ENCODE results near the gene RTF1.

RTF1 gene

DNA sequence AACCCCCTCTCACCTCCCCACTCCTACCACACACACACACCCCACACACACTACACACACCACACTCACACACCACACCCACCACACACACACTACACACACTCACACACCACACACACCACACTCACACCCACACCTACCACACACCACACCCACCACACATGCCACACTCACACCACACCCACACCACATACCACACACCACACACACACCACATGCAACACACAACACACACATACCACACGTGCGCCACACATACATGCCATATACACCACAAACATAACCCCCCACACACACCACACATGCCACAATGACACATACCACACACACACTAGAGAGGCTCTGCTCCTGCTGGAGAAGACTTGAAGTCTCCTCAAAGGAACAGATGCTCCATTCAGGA lies 70.9 kb downstream of the RTF1 start:
- DNase-seq (ENCODE audit: low read depth) = no peak

DNA sequence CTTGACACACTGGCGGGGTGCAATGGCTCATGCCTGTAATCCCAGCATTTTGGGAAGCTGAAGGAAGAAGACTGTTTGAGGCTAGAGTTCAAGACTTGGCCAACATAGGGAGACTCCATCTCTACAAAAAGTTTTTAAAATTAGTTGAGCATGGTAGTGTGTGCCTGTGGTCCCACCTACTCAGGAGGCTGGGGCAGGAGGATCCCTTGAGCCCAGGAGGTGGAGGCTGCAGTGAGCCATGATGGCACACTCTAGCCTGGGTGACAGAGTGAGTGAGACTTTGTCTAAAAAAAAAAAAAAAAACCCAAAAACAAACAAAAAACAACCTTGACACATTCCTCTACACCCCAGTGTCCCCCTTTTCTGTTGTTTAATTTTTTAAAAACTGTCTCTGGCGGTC lies 72.7 kb downstream of the RTF1 start:
- DNase-seq (ENCODE audit: low read depth) = no peak

DNA sequence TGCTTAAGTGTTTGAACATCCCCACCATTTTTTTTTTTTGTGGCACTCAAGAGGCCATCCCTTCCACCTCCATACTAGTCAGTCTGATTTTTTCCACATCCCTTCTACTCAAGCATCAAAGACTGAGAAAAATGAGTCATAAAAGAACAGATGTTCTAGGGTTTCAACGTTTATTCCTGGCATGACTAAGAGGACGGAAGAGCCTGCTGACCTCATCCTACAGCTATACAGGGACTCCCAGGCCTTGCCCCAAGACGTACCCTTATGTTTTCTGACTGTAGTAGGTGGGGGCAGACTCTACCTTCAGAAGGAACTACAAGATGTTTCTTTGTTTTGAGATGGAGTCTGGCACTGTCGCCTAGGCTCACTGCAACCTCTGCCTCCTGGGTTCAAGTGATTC lies 73.5 kb downstream of the RTF1 start:
- DNase-seq (ENCODE audit: low read depth) = peak; percentile 95

DNA sequence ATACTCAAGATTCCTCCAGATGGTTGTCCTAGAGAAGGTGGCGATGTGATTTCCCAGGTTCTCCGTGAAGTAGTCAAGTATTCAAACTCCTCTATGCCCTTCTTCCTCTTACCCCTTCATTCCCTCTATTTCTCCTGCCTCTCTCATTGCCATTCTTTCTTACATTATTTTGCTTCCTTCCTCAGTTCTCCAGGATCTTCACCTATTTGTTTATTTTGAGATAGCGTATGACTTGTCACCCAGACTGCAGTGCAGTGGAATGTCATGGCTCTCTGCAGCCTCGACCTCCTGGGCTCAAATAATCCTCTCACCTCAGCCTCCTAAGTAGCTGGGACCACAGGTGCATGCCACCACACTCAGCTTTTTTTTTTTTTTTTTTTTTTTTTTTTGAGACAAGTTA lies 75.0 kb downstream of the RTF1 start:
- no peak for DNase-seq (ENCODE audit: low read depth)

DNA sequence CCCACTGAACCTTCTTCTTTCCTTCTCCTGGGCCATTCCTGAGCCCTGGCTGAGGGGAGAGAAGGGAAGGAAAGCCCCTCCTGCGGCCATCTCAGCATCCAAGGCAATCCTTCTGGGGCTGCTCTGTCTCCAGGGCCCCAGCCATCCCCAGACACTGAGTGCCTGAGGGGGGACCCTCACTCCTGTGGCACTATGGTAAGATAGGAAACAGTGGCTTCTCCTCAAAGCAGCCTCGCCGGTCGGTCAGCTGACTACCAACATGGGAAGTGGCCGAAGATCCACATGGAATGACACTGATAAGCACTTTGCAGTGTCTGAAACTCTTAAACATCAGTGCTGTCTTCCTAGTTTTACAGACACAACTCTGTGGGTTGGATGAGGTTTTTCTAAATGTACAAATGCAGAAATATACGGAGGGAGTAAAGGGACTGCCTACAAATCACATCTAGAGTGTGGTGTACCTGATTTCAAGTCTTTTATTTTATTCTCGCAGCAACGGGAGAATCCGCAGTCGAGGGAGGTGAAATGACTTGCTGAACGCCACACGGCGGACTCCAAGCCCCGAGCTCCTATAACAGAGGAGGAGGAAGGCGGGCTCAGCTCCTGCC lies 75.8 kb downstream of the RTF1 start:
- DNase-seq (ENCODE audit: low read depth) = no peak

DNA sequence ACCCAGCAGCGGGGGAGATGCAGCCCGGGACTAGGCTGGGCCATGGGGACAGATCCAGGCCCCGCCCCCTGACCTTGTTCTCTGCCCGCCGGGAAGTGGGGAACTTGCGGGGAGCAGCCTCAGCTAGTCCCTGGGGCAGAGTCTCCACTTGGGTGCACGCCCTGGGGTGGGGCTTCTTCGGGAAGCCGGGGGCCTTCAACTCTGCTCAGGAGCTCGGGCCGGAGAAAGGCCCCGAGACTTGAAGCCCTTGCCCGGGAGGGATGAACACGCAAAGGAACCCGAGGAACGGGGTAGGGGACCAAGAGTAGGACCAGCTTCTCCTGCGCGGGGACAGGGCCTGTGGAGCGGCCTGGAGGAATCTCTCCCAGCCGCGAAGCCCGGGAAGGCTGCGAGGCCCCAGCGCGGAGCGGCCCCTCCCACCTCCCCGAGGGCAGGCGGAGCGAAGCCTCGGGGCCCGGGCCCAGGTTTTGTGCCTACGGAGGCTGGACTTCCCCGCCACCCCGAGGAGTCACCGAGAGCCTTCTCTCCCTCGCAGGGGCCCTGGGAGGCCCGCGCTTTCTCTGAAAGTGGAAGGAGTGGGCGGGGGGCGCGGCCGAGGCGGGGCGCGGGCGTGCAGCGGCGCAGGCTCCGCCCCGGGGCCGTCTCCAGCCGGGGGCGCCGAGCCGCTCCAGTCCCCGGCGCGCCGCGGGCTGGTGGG lies 76.5 kb downstream of the RTF1 start, which contains the start of gene ITPKA:
TSS of gene ITPKA (plus strand) at position 670 of the 697 bp plus-strand sequence. CDS start 54 bp downstream, outside the sequence.
- DNase-seq (ENCODE audit: low read depth) = peak; percentile 68

DNA sequence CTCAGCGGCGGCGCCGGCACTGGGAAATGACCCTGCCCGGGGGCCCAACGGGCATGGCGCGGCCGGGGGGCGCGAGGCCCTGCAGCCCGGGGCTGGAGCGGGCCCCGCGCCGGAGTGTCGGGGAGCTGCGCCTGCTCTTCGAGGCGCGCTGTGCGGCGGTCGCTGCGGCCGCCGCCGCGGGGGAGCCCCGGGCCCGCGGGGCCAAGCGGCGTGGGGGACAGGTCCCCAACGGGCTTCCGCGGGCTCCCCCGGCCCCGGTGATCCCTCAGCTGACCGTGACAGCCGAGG lies 77.0 kb downstream of the RTF1 start:
- DNase-seq (ENCODE audit: low read depth) = no peak

DNA sequence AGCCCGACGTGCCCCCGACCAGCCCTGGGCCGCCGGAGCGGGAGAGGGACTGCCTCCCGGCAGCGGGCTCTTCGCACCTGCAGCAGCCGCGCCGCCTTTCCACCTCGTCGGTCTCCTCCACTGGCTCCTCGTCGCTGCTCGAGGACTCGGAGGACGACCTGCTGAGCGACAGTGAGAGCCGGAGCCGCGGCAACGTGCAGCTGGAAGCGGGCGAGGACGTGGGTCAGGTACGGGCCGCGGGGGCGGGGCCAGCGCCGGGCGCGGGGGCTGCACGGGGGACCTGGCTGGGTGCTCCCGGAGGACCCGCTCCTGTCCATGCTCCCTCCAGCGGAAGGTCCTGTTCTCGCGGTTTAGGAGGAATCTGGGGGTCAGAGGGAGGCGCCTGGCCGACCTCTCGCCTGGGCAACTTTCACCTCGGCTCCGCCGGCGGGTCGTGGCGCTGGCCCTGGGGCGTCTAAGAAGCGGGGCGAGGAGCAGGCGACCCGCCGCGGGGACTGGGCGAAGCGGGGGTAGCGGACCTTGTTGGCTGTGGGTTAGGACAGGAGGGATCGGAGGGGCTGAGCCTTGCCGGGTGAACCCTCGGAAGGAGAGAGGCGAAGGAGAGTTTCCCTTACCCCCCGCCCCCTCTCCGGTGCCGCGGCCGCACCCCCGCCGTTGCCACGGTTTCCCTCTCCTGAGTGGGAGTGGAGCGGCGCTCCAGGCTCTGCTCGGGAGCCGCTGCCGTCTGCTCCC lies 77.5 kb downstream of the RTF1 start:
- no peak for DNase-seq (ENCODE audit: low read depth)

DNA sequence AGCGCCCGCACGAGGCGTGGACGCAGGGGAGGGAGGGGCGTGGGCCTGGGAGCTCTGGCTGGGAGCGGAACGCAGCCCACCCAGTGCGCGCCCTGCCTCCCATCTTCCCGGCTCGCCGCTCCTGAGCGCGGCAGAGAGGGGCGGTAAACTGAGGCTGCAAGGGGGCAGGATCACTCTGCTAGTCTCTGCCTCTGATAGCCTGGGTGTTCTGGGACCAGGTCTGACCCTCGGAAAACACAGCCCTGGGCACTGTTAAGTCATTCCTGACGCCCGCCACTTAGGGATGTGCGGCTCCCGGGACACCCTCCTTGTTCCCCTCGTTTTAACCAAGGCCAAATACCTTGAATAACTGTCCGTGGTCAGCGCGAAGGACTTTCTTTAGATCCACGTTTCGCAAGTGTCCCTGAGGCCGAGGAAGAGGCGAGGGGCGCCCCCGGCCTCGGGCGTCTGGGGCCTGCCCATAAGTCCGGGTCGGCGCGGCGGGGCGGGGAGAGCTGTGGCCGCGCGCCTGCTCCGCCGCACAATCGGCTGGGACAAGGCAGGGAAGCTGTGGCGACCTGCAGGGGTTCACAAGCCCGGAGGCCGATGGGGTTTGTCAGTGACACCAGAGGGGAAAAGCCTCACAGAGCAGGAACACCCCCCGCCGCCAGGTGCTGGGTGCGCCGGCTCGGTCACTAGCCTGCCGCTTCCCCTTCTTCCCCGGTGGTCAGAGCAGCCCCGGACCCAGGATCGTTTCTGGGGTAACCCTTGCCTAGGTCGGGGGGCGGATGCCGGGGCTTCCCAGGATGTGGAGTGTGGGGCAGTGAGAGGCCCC lies 78.2 kb downstream of the RTF1 start:
- no peak for DNase-seq (ENCODE audit: low read depth)

DNA sequence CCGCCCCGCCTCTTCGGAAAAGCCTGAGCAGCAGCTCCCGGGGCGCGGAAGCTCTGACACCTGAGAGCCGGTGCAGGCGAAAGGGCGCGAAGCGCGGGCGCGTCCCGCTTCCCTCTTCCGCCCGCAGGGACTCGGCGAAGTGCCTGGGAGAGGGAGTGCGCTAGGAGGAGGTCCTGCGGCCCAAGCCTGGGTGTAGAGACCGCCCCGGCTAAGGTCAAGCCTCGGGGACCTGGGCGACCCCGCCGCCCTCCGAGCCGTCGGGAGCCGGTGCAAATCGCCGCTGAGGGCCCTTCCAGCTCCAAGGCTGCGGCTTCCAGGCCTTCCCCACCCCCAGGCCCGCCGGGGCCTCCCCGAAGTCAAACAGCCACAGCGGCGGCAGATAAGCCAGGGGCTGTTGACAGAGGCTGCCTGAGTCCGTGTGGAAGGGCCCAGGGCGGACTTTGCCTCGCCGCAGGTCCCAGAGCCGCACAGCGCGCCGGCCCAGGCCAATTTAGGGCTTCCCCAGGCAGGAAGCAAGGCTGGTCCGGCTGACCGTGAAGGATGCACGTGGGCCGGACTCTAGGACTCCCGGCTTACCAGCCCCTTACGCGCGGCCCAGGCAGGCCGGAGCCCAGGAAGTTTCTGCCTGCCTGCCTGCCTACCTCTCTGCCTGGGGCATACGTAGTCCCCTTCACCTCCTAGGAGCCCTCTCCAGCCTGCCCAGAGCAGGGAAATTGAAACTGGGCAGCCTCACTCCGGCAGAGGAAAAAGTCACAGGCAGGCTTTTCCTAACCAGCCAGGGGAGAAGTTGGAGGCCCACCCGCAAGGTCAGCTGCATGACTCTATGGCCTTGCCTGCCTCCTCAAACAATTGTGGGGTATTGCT lies 79.1 kb downstream of the RTF1 start:
- DNase-seq (ENCODE audit: low read depth) = no peak

DNA sequence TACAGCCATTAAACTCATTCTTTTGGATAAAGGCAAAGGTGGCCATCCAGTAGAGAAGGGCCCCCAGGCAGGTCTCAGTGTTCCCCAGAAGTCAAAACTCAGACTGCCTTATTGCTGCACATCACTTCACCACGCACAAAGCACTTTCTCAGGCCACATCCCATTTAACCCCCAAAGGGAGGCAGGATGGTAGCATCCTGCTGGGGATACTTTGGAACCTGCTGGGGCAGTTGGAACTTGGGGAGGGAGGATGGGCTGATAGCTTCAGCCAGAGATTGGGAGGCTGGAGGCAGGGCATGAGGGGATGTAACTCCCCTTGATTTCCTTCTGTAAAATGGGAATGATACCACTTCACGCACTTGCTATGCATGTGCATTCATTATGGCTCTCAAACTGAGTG lies 81.8 kb downstream of the RTF1 start:
- DNase-seq (ENCODE audit: low read depth) = no peak

DNA sequence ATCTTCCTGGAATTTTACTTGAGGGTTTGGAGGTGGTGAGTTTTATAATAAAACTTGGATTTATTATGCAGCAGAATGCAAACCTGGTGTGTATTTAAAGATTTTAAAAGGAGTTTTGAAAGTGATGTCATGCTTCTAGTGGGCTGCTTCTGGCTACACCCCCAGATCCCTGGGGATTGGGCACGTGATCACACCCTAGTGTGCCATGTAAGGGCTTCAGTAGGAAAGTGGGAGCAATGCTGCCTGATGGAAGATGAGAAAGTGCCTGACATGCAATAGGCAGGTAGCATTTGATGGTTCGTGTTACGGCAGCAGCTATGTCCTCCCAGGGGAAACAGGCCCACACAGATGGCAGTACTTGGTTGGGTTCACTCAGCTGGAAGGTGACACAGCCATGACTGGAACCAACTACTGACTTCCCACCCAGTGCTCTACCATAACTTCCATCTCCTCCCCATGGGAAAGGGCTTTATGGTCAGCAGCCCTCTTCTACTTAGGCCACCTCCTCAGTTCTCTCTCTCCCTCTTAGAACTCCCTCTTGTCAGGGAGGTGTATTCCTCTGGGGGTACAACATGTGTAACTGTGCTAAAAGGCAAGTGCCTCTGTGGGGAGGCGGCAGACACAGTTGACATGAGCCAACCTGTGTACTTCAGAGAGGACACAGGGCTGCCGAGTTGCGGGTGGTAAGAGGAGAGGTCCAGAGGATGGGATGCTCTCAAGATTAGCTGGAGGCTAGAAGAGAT lies 82.4 kb downstream of the RTF1 start:
- no peak for DNase-seq (ENCODE audit: low read depth)

DNA sequence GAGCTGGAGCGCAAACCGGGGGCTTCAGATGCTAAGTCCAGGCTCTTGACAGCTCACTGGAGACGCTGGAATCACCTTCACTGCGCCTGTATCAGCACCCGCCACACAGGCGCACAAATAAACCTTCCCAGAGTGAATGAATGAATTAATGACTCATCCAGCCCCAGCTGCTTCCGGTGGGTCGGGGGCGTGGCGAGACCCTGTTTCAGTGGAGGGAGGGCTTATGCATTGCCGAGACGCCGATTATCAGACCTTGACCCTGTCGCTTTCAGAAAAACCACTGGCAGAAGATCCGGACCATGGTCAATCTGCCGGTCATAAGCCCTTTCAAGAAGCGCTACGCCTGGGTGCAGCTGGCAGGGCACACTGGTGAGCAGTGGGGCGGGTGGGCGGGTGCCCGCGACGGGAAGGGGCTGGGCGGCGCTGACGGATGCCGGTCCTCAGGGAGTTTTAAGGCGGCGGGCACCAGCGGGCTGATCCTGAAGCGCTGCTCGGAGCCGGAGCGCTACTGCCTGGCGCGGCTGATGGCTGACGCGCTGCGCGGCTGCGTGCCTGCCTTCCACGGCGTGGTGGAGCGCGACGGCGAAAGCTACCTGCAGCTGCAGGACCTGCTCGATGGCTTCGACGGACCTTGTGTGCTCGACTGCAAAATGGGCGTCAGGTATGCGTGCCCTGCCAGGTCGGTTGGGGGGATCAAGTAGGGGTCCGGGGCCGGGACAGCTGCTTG lies 84.5 kb downstream of the RTF1 start:
- DNase-seq (ENCODE audit: low read depth) = no peak

DNA sequence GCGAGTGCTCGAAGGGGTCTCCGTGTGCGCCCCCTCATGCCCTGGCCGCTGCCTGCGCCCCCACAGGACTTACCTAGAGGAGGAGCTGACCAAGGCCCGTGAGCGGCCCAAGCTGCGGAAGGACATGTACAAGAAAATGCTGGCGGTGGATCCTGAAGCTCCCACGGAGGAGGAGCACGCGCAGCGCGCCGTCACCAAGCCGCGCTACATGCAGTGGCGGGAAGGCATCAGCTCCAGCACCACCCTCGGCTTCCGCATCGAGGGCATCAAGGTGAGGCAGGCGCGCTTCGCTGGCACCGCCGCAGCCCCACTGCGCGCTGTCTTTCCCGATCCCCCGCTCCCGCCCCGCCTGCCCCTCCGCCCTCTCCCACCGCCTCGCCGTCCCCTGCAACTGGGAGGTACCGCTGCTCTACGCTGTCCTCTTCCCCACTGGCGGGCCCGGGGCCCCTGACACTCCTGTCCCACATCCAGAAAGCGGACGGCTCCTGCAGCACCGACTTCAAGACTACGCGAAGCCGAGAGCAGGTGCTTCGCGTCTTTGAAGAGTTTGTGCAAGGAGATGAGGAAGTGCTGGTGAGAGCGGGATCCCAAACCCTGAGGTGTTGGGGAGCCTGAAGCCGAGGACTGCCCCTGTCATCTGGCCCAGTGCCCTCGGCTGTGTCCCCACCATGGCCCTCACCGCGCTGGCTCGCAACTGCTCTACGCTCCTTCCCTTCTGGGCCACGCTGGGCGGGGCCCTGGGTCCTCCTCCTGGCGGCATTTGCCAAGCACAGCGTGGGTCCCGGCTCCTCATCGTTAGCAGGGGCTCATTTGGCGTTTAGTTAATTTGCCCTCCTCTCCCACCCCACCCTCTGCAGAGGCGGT lies 85.3 kb downstream of the RTF1 start:
- DNase-seq (ENCODE audit: low read depth) = no peak

DNA sequence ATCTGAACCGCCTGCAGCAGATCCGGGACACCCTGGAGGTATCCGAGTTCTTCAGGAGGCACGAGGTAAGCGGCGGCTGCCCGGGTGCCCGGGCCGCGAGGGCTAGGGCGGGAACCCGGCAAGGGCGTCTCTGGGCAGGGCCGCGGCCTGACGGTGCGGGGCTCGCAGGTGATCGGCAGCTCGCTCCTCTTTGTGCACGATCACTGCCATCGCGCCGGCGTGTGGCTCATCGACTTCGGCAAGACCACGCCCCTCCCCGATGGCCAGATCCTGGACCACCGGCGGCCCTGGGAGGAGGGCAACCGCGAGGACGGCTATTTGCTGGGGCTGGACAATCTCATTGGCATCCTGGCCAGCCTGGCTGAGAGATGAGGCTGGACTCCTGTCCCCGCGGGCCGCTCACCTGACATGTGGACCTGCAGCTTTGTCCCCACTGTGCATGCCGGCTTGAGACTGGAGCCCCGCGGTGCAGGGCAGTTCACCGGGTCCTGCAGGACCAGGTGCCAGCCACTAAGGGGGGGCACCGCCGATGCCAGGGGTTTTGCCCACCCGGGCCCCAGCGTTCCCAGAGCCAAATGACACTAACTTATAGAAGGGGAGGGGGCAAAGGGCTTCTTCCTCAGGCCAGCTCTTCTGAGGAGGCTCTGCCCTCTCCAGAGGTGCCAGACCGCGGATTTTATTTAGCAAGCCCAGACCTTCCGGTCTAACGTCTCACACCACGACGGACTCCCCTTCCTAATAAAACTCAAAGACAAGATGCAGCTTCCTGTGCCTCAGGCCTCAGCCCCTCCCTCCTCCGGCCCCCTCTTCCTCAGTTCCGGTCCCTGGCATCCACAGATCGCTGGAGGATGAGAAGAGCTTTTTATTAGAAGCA lies 86.1 kb downstream of the RTF1 start:
- DNase-seq (ENCODE audit: low read depth) = no peak

DNA sequence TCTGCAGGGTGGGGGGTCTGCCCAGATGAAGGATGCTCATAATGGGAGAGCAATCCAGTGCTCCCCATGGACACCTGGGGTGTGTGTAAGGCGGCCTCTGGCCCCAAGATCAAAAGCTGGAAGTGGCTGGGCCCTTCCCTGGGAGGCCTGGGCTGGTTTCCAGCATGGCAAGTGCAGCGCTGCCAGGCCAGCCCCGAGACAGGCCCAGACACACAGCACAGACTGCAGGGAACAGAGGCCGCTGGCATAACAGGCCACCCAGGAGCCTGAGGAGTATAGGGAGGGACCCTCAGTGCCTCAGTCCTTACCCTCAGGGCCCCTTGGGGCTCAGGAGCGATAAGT lies 86.7 kb downstream of the RTF1 start:
- no peak for DNase-seq (ENCODE audit: low read depth)

DNA sequence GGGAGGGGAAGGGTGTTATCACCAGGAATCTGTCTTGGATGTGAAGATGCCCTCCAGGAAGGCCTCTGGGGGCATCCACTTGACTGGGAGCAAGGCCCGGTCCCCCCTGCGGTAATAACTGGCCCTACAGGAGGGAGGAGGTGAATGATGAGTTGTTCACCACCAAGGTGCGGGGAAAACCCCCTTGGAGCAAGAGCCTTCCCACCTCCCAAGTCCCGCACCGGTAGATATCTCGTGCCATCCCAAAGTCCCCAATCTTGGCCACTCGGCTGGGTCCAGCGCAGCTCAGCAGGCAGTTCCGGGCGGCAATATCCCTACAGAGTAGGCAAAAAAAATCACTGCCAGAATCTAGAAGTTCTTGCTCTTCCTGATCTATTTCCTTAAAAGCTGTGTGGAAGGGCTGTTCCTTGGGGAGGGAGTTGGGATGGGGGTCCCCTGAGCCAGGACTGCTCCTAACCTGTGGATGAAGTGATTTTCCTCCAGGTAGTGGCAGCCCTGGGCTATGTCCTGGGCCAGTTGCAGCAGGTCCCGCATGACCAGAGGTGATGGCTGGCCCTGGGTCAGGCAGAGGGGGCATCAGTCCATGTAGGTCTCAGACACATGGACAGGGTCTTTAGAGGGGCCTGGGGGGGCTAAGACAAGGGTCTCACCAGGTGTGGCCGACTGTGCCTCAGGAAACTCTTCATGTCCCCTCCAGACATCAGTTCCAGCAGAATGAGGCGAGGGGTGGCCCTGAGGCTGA lies 88.0 kb downstream of the RTF1 start:
- DNase-seq (ENCODE audit: low read depth) = no peak

DNA sequence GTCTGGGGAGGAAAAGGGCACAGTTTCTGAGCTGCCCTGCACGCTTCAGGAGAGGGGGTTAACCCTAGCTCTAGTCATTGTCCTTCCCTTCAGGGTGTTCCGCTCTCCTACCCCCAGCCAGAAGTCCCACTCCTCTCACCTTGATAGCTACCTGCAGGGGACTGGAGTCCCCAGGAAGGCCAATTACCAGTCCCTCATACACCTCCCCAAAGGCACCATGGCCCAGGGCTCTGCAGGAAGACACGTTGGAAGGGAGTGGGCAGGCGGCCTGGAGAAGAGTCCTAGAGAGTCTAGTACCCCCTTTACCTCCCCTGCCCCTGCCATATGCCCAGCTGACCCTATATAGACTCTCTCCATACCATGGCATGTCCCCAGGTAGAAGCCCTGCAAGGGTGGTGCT lies 88.9 kb downstream of the RTF1 start:
- no peak for DNase-seq (ENCODE audit: low read depth)

Data from HS-5 (cell line).